GM23338 (cell line): ENCODE data around the gene FCN2. TPM values are rescaled to one million over a fixed set of nuclear protein-coding genes. Genes with fewer than 3 reads are reported as not detected.

Experiments used
- ATAC-seq: fragments of 200-7000 bp; cut with Tn5 transposase; 3 replicates; pipeline ENCODE4 v1.9.1; 2020
- DNase-seq: peaks from one replicate; pipeline ENCODE4 v3.0.0-alpha.2; 2015; ENCODE audit warnings: low spot score
- H2AFZ ChIP-seq: fragments of 200-600 bp; sonication (generic); 2 replicates; pipeline ENCODE4 v1.8.0; 2016; ENCODE audit warnings: antibody characterized with exemption, mild to moderate bottlenecking, moderate library complexity
- H3F3A ChIP-seq: fragments of 200-600 bp; sonication (generic); replicated peaks from 2 replicates; pipeline ENCODE4 v1.8.0; 2017; ENCODE audit warnings: antibody characterized with exemption, mixed run types, low read depth
- H3K27ac ChIP-seq: fragments of 200-600 bp; sonication (generic); 2 replicates; pipeline ENCODE4 v1.6.1; 2016; ENCODE audit warnings: low read depth
- H3K27me3 ChIP-seq: fragments of 200-600 bp; sonication (generic); 2 replicates; pipeline ENCODE4 v1.8.0; 2016; ENCODE audit warnings: mild to moderate bottlenecking, mixed run types, moderate library complexity; ENCODE audit not compliant: insufficient read depth
- H3K36me3 ChIP-seq: fragments of 200-600 bp; sonication (generic); 2 replicates; pipeline ENCODE4 v1.8.0; 2016; ENCODE audit warnings: mild to moderate bottlenecking; ENCODE audit not compliant: insufficient read depth
- H3K4me1 ChIP-seq: fragments of 200-600 bp; sonication (generic); 2 replicates; pipeline ENCODE4 v1.8.0; 2016; ENCODE audit warnings: mild to moderate bottlenecking, moderate library complexity; ENCODE audit not compliant: insufficient read depth
- H3K4me2 ChIP-seq: fragments of 200-600 bp; sonication (generic); 2 replicates; pipeline ENCODE4 v1.7.1; 2017; ENCODE audit warnings: mixed run types
- H3K4me3 ChIP-seq: fragments of 200-600 bp; sonication (generic); 2 replicates; pipeline ENCODE4 v1.6.1; 2016; ENCODE audit warnings: mixed run types
- H3K79me2 ChIP-seq: fragments of 200-600 bp; sonication (generic); replicated peaks from 2 replicates; pipeline ENCODE4 v1.8.0; 2017; ENCODE audit warnings: mild to moderate bottlenecking; ENCODE audit not compliant: insufficient read depth
- H3K9me2 ChIP-seq: fragments of 200-600 bp; sonication (generic); 2 replicates; pipeline ENCODE4 v1.8.0; 2017; ENCODE audit not compliant: insufficient read depth
- H4K20me1 ChIP-seq: fragments of 200-600 bp; sonication (generic); replicated peaks from 2 replicates; pipeline ENCODE4 v1.8.0; 2017; ENCODE audit warnings: mild to moderate bottlenecking; ENCODE audit not compliant: insufficient read depth
- H3K27ac Mint-ChIP-seq: 2 replicates; pipeline ENCODE4 v1.8.0; 2020; ENCODE audit warnings: inconsistent platforms, mild to moderate bottlenecking, moderate library complexity, mixed read lengths
- H3K27me3 Mint-ChIP-seq: 3 replicates; pipeline ENCODE4 v1.8.0; 2022; ENCODE audit warnings: low read depth, mild to moderate bottlenecking, moderate library complexity, mixed read lengths, inconsistent platforms; ENCODE audit not compliant: insufficient read depth, poor library complexity
- H3K36me3 Mint-ChIP-seq: 3 replicates; pipeline ENCODE4 v1.8.0; 2021; ENCODE audit warnings: low read depth, mild to moderate bottlenecking, inconsistent platforms, moderate library complexity, mixed read lengths
- H3K4me1 Mint-ChIP-seq: 3 replicates; pipeline ENCODE4 v1.8.0; 2020; ENCODE audit warnings: mild to moderate bottlenecking, inconsistent platforms, mixed read lengths
- H3K4me3 Mint-ChIP-seq: 3 replicates; pipeline ENCODE4 v1.8.0; 2021; ENCODE audit warnings: moderate library complexity, mild to moderate bottlenecking, inconsistent platforms, mixed read lengths
- H3K9me3 Mint-ChIP-seq: 3 replicates; pipeline ENCODE4 v1.8.0; 2020; ENCODE audit warnings: moderate library complexity, mild to moderate bottlenecking, inconsistent platforms, mixed read lengths
- CREB1 ChIP-seq: fragments of 250-450 bp; sonication (Bioruptor Pico); IDR thresholded peaks from 2 replicates; pipeline ENCODE4 v1.5.0; 2020; ENCODE audit warnings: low read depth, mild to moderate bottlenecking, moderate library complexity
- CTCF ChIP-seq, 2 experiments: fragments of 200-600 bp in 1 of 2; sonication (generic) in 1 of 2; conservative IDR thresholded peaks; 2 replicates each; pipeline versions ENCODE4 v1.5.1 to v1.6.1; 2016 to 2017; ENCODE audit warnings: antibody characterized with exemption in 2 of 2, low read depth in 2 of 2, mild to moderate bottlenecking in 2 of 2, moderate library complexity in 1 of 2
- ETS1 ChIP-seq: IDR thresholded peaks from 2 replicates; pipeline ENCODE4 v1.6.1; 2016; ENCODE audit warnings: antibody characterized with exemption
- EZH2 ChIP-seq: fragments of 200-600 bp; sonication (generic); IDR thresholded peaks from one replicate; pipeline ENCODE4 v1.8.0; 2017; ENCODE audit warnings: antibody characterized with exemption, mild to moderate bottlenecking, low read depth; ENCODE audit not compliant: unreplicated experiment
- JUNB ChIP-seq: IDR thresholded peaks from one replicate; pipeline ENCODE4 v1.6.1; 2016; ENCODE audit warnings: antibody characterized with exemption; ENCODE audit not compliant: unreplicated experiment
- NANOG ChIP-seq: IDR thresholded peaks from 2 replicates; pipeline ENCODE4 v1.6.1; 2016; ENCODE audit warnings: antibody characterized with exemption, borderline replicate concordance
- POLR2AphosphoS5 ChIP-seq: IDR thresholded peaks from 2 replicates; pipeline ENCODE4 v1.6.1; 2016; ENCODE audit warnings: antibody characterized with exemption, low read depth
- REST ChIP-seq: IDR thresholded peaks from one replicate; pipeline ENCODE4 v1.6.1; 2018; ENCODE audit warnings: antibody characterized with exemption; ENCODE audit not compliant: unreplicated experiment
- STAT1 ChIP-seq: IDR thresholded peaks from one replicate; pipeline ENCODE4 v1.6.1; 2016; ENCODE audit warnings: antibody characterized with exemption; ENCODE audit not compliant: unreplicated experiment
- ZNF114 ChIP-seq: fragments of 250-450 bp; sonication (Bioruptor Pico); IDR thresholded peaks from 2 replicates; pipeline ENCODE4 v1.5.0; 2020; ENCODE audit warnings: mild to moderate bottlenecking, moderate library complexity
- ZNF331 ChIP-seq: fragments of 250-450 bp; sonication (Bioruptor Pico); IDR thresholded peaks from 2 replicates; pipeline ENCODE4 v1.5.0; 2020; ENCODE audit warnings: low read depth, mild to moderate bottlenecking, moderate library complexity
- ZNF462 ChIP-seq: fragments of 250-450 bp; sonication (Bioruptor Pico); IDR thresholded peaks from 2 replicates; pipeline ENCODE4 v1.5.0; 2020; ENCODE audit warnings: mild to moderate bottlenecking, moderate library complexity
- polyA plus RNA-seq: library from polyadenylated mRNA; unstranded; fragments of >200 nt; fragmentation: Nextera tagmentation; extraction: Ambion mirVana; gene quantifications from 2 replicates; pipeline ENCODE4 v1.2.1, GENCODE V29; 2016
- total RNA-seq: library from RNA; depleted of rRNA; stranded (reverse); fragments of >200 nt; shearing (Covaris generic); gene quantifications from 2 replicates; pipeline ENCODE4 v1.2.3, GENCODE V29; 2014

The FCN2 gene
- total and polyA plus RNA-seq, 2 experiments from 2014 or later: not detected

- ATAC-seq (no peak), DNase-seq (no peak)
- H3K27ac ChIP-seq: no peak overlapping the region
- H3K4me3 Mint-ChIP-seq: no peak overlapping the region
- no peaks in the 10 kb centered on the region for H3K9me3 Mint-ChIP-seq
- H3K4me1 Mint-ChIP-seq: no peaks in the 10 kb centered on the region
- no peak for TF ChIP-seq EZH2
- no peak for TF ChIP-seq ZNF114 (CRISPR knock-in tag)
- no peak for TF ChIP-seq STAT1
- no peak for TF ChIP-seq NANOG
- TF ChIP-seq ETS1: no peak
- TF ChIP-seq REST: no peak
- TF ChIP-seq ZNF462: no peak
- TF ChIP-seq POLR2AphosphoS5: no peak
- TF ChIP-seq JUNB: no peak
- no peak for TF ChIP-seq CREB1 (CRISPR knock-in tag)
- no peak for TF ChIP-seq CTCF (conservative IDR thresholded peaks at IDR 0.05; ENCODE audit: low read depth in 2 of 2)
- TF ChIP-seq ZNF331 (CRISPR knock-in tag): no peak
- no peaks in the 10 kb centered on the region for H3K79me2 ChIP-seq
- H3K27me3 Mint-ChIP-seq: peaks cover 9% of the 10 kb centered on the region
- H3K4me3 ChIP-seq: no peak overlapping the region
- no peaks in the 10 kb centered on the region for H3K4me1 ChIP-seq
- no peaks in the 10 kb centered on the region for H3K9me2 ChIP-seq
- H4K20me1 ChIP-seq: no peaks in the 10 kb centered on the region
- H3K36me3 Mint-ChIP-seq: no peaks in the 10 kb centered on the region
- no peak overlapping the region for H3K27ac Mint-ChIP-seq
- H3K4me2 ChIP-seq: no peak overlapping the region
- H2AFZ ChIP-seq: no peak overlapping the region
- no peaks in the 10 kb centered on the region for H3K36me3 ChIP-seq
- H3K27me3 ChIP-seq: no peaks in the 10 kb centered on the region
- no peaks in the 10 kb centered on the region for H3F3A ChIP-seq
Observed at GRCh38 chr9:134835448-134835847, 45.2 kb upstream of the FCN2 start.
